Left lung (tissue), 10 donors: ENCODE measurements around the gene KCNC4. TPM values are rescaled to one million over a fixed set of nuclear protein-coding genes. Genes with fewer than 3 reads are reported as not detected.
A peak's percentile ranks its signal among the peaks of the same experiment; 100 is the strongest.

Experiments used
- ATAC-seq: fragments of 200-7000 bp; cut with Tn5 transposase; one replicate; pipeline ENCODE4 v1.9.1; 2020; ENCODE audit warnings: moderate library complexity
- DNase-seq, 4 donors: peaks; one replicate each; pipeline ENCODE4 v3.0.0-alpha.2; 2013 to 2020
- H3K27ac ChIP-seq, 2 donors: fragments of 200-600 bp; sonication (generic) in 1 of 2; one replicate each; pipeline versions ENCODE4 v1.5.0 to v1.8.0; 2020 to 2021
- H3K27me3 ChIP-seq, 2 donors: fragments of 200-600 bp; sonication (generic) in 1 of 2; one replicate each; pipeline versions ENCODE4 v1.5.0 to v1.8.0; 2020 to 2021
- H3K36me3 ChIP-seq, 2 donors: fragments of 200-600 bp; sonication (generic) in 1 of 2; one replicate each; pipeline versions ENCODE4 v1.5.0 to v1.8.0; 2020 to 2021
- H3K4me1 ChIP-seq, 2 donors: fragments of 200-600 bp; one replicate each; pipeline ENCODE4 v1.8.0; 2021
- H3K4me3 ChIP-seq, 2 donors: fragments of 200-600 bp; sonication (generic) in 1 of 2; one replicate each; pipeline versions ENCODE4 v1.5.0 to v1.8.0; 2020 to 2021; ENCODE audit warnings: mild to moderate bottlenecking in 1 of 2
- H3K9me3 ChIP-seq, 2 donors: fragments of 200-600 bp; sonication (generic) in 1 of 2; one replicate each; pipeline versions ENCODE4 v1.5.0 to v1.8.0; 2020 to 2021
- intact Hi-C, 2 donors: fragments of 100-400 bp; cut with DNase I; formaldehyde crosslinking; loops; one replicate each; pipeline versions ENCODE4 v1.11.2 to v1.14.2; 2022
- polyA plus RNA-seq, 6 donors: library from polyadenylated mRNA; unstranded; fragments of 120-200 nt; gene quantifications; one replicate each; pipeline ENCODE4 v1.2.1, GENCODE V29; 2013; ENCODE audit not compliant: insufficient read length in 6 of 6
- total RNA-seq, 2 donors: library from RNA; stranded (reverse); fragmentation: NEBNext Ultra II Directional; extraction: Animal tissue kit (Norgen Biotek cat#: 25700); gene quantifications; one replicate each; pipeline ENCODE4 v1.2.1, GENCODE V29; 2021
- TF ChIP-seq, protein P1 (sequence below), 2 donors: fragments of 200-600 bp; sonication (generic) in 1 of 2; IDR thresholded peaks; one replicate each; pipeline versions ENCODE4 v1.5.0 to v1.8.0; 2021; ENCODE audit warnings: antibody characterized with exemption in 2 of 2
- donor health status: DM: no; HTN: yes; CAD: no.
- donor health status: DM: no; HTN: no; CAD: no.

Gene KCNC4
- total and polyA plus RNA-seq, 8 donors: 7.7 to 16.3 (median 9.7) TPM

DNA sequence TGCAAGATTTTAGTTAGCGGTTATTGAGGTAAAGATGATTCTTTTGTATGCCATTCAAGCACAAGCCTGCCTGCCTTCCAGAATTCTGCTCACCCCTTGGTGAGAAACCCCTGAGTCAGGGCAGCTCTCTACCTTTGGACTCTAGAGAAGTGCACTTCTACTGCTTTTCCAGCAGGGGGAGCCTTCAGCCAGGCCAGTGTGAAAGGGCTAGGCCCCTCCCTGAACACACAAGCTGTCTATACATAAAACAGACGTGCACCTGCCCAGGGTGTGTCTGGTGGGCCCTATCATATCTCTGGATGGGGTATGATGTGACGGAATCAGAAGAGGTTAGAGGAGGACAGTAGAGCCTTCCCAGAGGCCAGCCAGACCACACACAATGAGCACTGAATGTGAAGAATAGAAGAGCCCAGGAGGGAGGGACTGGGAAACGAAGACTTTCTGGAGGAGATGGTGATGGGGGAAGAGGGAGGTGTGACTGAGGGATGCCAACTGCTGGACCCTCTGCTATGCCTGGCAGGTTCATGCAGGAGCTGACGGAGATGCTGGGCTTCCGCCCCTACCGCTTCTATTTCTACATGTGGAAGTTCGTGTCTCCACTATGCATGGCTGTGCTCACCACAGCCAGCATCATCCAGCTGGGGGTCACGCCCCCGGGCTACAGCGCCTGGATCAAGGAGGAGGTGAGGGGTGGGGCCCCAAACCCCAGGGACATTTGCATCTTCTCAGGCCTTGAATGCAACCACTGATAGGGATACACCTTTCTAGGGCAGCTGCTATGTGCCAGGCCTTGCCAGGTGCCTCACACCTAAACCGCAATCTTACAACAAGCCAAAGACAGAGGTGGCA, 13.0 kb upstream of the KCNC4 start:
- no peaks in the 10 kb centered on the region for H3K36me3 ChIP-seq
- DNase-seq (peak in 1 of 4 donors; percentile 16), ATAC-seq (peak; percentile 87)
- H3K27me3 ChIP-seq: no peaks in the 10 kb centered on the region
- H3K27ac ChIP-seq: no peak overlapping the region
- no peaks in the 10 kb centered on the region for H3K4me1 ChIP-seq
- intact Hi-C loops: loop anchor here in 1 of 2 donors (5.0 kb wide), 1 partner anchor 265 kb away; no protein-coding TSS in a partner anchor
- no peaks in the 10 kb centered on the region for H3K9me3 ChIP-seq
- TF ChIP-seq, protein P1, sequence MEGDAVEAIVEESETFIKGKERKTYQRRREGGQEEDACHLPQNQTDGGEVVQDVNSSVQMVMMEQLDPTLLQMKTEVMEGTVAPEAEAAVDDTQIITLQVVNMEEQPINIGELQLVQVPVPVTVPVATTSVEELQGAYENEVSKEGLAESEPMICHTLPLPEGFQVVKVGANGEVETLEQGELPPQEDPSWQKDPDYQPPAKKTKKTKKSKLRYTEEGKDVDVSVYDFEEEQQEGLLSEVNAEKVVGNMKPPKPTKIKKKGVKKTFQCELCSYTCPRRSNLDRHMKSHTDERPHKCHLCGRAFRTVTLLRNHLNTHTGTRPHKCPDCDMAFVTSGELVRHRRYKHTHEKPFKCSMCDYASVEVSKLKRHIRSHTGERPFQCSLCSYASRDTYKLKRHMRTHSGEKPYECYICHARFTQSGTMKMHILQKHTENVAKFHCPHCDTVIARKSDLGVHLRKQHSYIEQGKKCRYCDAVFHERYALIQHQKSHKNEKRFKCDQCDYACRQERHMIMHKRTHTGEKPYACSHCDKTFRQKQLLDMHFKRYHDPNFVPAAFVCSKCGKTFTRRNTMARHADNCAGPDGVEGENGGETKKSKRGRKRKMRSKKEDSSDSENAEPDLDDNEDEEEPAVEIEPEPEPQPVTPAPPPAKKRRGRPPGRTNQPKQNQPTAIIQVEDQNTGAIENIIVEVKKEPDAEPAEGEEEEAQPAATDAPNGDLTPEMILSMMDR (IDR thresholded peaks at IDR 0.05): peak; percentile 91
- H3K4me3 ChIP-seq: no peak overlapping the region

DNA sequence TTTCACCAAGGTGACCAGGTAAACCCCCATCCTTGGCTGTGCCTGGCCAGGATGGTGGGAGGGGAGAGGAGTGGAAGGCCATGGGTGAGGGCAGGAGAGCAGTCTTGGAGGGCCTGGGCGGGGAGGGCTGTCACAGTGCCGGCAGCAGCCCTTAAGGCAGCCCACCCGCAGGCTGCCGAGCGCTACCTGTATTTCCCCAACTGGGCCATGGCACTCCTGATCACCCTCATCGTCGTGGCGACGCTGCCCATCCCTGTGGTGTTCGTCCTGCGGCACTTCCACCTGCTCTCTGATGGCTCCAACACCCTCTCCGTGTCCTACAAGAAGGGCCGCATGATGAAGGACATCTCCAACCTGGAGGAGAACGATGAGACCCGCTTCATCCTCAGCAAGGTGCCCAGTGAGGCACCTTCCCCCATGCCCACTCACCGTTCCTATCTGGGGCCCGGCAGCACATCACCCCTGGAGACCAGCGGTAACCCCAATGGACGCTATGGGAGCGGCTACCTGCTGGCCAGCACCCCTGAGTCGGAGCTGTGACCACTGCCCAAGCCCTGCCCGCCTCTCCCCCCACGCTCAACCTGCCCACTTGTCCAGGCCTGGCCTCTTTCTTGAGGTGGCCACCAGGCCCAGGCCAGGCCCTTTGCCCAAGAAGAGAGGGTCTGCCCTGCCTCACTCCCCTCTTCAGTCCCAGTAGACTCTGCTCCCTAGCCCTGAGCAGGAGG, 12.0 kb upstream of the KCNC4 start:
- no peak overlapping the region for H3K4me3 ChIP-seq
- no peak for DNase-seq
- no peaks in the 10 kb centered on the region for H3K9me3 ChIP-seq
- intact Hi-C loops: loop anchor here in 1 of 2 donors (5.0 kb wide), 1 partner anchor 264 kb away; no protein-coding TSS in a partner anchor
- H3K27me3 ChIP-seq: no peaks in the 10 kb centered on the region
- H3K4me1 ChIP-seq: peaks cover 0 to under 1% of the 10 kb centered on the region in 2 donors
- no peak overlapping the region for H3K27ac ChIP-seq
- ATAC-seq: no peak
- no peaks in the 10 kb centered on the region for H3K36me3 ChIP-seq
- TF ChIP-seq, protein P1 (IDR thresholded peaks at IDR 0.05): no peak

DNA sequence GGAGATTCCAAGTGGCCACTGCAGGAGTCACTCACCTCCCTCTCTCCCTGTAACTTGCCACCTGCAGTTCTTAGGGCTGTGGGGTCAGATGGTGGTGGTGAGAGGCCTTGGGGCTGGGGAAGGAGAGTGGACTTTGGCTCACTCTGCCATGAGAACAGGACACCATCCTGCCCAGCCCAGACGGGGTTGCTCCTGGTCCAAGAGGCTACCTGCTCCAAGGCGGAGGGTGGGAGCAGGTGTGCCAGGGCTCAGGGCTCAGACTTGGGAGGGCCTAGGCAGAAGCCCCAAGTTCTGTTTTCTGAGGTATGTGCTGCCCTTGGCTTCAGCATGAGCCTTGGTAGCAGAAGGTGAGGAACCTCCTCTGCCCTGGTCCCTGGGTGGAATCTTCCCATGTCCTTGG, 11.4 kb upstream of the KCNC4 start:
- H3K36me3 ChIP-seq: no peaks in the 10 kb centered on the region
- H3K27ac ChIP-seq: no peak overlapping the region
- no peak overlapping the region for H3K4me3 ChIP-seq
- DNase-seq (no peak), ATAC-seq (no peak)
- intact Hi-C loops: loop anchor here in 1 of 2 donors (5.0 kb wide), 1 partner anchor 264 kb away; no protein-coding TSS in a partner anchor
- no peaks in the 10 kb centered on the region for H3K9me3 ChIP-seq
- no peaks in the 10 kb centered on the region for H3K27me3 ChIP-seq
- H3K4me1 ChIP-seq: peaks cover 0 to 4% of the 10 kb centered on the region in 2 donors
- TF ChIP-seq, protein P1 (IDR thresholded peaks at IDR 0.05): no peak

DNA sequence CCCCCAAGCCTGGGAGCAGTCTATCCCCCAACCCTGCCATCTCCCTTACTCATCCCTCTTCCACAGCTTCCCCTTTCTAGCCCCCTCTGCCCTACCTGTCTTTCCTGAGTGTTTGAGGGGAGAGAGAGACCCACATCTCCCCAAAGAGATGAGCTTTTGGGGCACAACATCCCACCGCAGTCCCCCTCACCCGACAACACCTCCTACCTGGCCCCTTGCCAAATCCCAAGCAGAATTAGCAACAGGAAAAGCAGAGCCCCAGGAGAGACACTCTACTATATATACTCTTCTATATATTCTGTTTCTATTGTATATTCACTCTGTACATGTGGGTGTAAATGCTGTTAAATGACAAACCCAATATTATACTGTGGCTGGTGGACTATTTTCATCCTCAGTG, 9.9 kb upstream of the KCNC4 start:
- DNase-seq (no peak), ATAC-seq (no peak)
- Histone ChIP-seq H3K4me3 (no peak overlapping the region), H3K9me3 (no peaks in the 10 kb centered on the region), H3K36me3 (no peaks in the 10 kb centered on the region), H3K27ac (no peak overlapping the region), H3K4me1 (peaks cover 0 to 4% of the 10 kb centered on the region in 2 donors), H3K27me3 (no peaks in the 10 kb centered on the region)
- TF ChIP-seq, protein P1 (IDR thresholded peaks at IDR 0.05): no peak
- intact Hi-C loops: loop anchor here in 1 of 2 donors (10.0 kb wide), 1 partner anchor 115 kb away; no protein-coding TSS in a partner anchor

DNA sequence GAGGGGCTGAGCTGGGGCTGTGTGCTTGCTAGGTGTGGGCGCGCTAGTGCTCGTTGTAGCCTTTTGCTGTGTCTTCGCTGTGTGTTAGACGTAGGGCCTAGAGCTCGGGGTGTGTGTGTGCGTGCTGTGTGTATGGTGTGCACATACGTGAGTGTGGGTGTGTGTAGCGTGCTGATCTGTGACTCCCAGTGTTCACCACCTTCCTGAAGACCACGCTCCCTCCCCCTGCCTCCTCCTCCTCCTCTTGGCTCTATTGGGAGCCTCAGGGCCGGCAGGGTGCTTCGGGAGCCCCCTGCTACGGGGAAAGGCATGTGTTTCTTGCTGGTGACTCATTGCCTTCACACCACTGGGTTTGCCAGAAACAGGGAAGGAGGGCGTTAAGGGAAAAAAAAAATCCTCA, 9.4 kb upstream of the KCNC4 start:
- no peak for DNase-seq
- peaks cover 0 to 4% of the 10 kb centered on the region in 2 donors for H3K4me1 ChIP-seq
- TF ChIP-seq, protein P1 (IDR thresholded peaks at IDR 0.05): no peak
- no peaks in the 10 kb centered on the region for H3K36me3 ChIP-seq
- no peak overlapping the region for H3K27ac ChIP-seq
- ATAC-seq: no peak
- no peaks in the 10 kb centered on the region for H3K9me3 ChIP-seq
- no peaks in the 10 kb centered on the region for H3K27me3 ChIP-seq
- intact Hi-C loops: loop anchor here in 1 of 2 donors (10.0 kb wide), 1 partner anchor 114 kb away; no protein-coding TSS in a partner anchor
- H3K4me3 ChIP-seq: no peak overlapping the region
